Erythroblast (primary cell): ENCODE measurements around the gene MKS1.

Source experiments
- GATA1 ChIP-seq: IDR thresholded peaks from 2 replicates; pipeline ENCODE4 v1.6.1; 2011; ENCODE audit warnings: low read depth, mild to moderate bottlenecking, control low read depth, low read length, moderate library complexity
- POLR2A ChIP-seq: IDR thresholded peaks from 2 replicates; pipeline ENCODE4 v1.6.1; 2011; ENCODE audit warnings: mild to moderate bottlenecking, low read length

- TF ChIP-seq POLR2A (no peak), GATA1 (no peak)
Measured at GRCh38 chr17:58265902-58266875, 47.1 kb upstream of the MKS1 start.
